Measurements from ENCODE around the gene C1QTNF12.

C1QTNF12 gene

GRCh38 chr1:1211541-1212441 is 34.7 kb downstream of the C1QTNF12 start:
- no peak for TF ChIP-seq CTCF (IDR thresholded peaks at IDR 0.05; ENCODE audit: low read length, missing control alignments)
- no peak overlapping the region for H3K4me3 ChIP-seq (replicated peaks; ENCODE audit: low read depth, low read length)

GRCh38 chr1:1210726-1211540 is 35.6 kb downstream of the C1QTNF12 start:
- no peak for DNase-seq (ENCODE audit: low read depth)
- no peak for TF ChIP-seq CTCF (IDR thresholded peaks at IDR 0.05; ENCODE audit: low read length, missing control alignments)
- H3K4me3 ChIP-seq (replicated peaks; ENCODE audit: low read depth, low read length), result no peak overlapping the region

More at GRCh38 chr1:1211541-1212441, 34.7 kb downstream of the C1QTNF12 start:
- no peak for DNase-seq (ENCODE audit: low read depth)

GRCh38 chr1:1208713-1209433 is 37.6 kb downstream of the C1QTNF12 start:
- DNase-seq (ENCODE audit: low read depth), result no peak
- no peak overlapping the region for H3K4me3 ChIP-seq (replicated peaks; ENCODE audit: low read depth, low read length)
- no peak for TF ChIP-seq CTCF (IDR thresholded peaks at IDR 0.05; ENCODE audit: low read length, missing control alignments)

- no peak for TF ChIP-seq CTCF (IDR thresholded peaks at IDR 0.05; ENCODE audit: low read length, missing control alignments)
- no peak for DNase-seq (ENCODE audit: low read depth)
Measured at GRCh38 chr1:1207571-1207892, 39.0 kb downstream of the C1QTNF12 start.

GRCh38 chr1:1206966-1207531 is 39.5 kb downstream of the C1QTNF12 start:
- no peak overlapping the region for H3K4me3 ChIP-seq (replicated peaks; ENCODE audit: low read depth, low read length)
- no peak for TF ChIP-seq CTCF (IDR thresholded peaks at IDR 0.05; ENCODE audit: low read length, missing control alignments)
- no peak for DNase-seq (ENCODE audit: low read depth)

More at GRCh38 chr1:1207571-1207892, 39.0 kb downstream of the C1QTNF12 start:
- no peak overlapping the region for H3K4me3 ChIP-seq (replicated peaks; ENCODE audit: low read depth, low read length)

- no peak within 1 kb of the TSS for H3K4me3 ChIP-seq (replicated peaks; ENCODE audit: low read depth, low read length)
- DNase-seq (ENCODE audit: low read depth), result no peak
- TF ChIP-seq CTCF (IDR thresholded peaks at IDR 0.05; ENCODE audit: low read length, missing control alignments), result no peak
Measured at GRCh38 chr1:1206376-1206965, 40.1 kb downstream of the C1QTNF12 start, which contains the start of gene TNFRSF18. Gene TNFRSF18, minus strand, starts transcription at chr1:1206592. Its CDS starts 21 bp downstream, at chr1:1206571.

Data from fibroblast of pulmonary artery (primary cell).